ENCODE results near the gene WDR70.

Gene WDR70

DNA sequence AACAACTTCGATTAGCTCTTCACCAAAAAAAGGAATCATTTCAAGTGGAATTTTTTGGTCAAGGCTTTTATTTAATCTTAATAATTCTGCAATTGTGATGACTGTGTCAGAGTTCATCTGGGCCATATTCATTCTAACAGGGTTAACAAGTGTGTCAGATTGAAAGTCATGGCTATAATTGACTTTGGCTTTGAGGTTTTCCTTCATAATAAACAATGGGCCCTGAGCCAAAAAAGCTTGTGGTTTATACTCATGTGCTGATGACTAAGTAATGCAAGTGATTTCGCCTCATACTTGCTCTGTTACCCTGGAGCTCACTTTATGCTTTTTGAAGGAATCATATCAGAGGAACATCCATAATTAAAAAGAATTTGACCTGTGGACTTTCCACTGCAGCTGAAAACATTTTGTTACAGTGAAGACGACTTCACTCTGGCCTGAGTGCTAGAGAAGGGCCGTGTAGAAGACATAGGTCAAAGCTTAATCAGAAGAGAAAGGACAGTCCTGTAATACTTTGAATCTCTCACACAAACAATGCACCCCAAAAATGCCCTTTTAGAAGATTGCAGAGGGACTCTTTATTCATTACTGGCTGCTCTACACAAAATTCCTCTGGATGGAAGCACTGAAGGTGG, 359.1 kb downstream of the WDR70 start:
- TF ChIP-seq, protein P1, sequence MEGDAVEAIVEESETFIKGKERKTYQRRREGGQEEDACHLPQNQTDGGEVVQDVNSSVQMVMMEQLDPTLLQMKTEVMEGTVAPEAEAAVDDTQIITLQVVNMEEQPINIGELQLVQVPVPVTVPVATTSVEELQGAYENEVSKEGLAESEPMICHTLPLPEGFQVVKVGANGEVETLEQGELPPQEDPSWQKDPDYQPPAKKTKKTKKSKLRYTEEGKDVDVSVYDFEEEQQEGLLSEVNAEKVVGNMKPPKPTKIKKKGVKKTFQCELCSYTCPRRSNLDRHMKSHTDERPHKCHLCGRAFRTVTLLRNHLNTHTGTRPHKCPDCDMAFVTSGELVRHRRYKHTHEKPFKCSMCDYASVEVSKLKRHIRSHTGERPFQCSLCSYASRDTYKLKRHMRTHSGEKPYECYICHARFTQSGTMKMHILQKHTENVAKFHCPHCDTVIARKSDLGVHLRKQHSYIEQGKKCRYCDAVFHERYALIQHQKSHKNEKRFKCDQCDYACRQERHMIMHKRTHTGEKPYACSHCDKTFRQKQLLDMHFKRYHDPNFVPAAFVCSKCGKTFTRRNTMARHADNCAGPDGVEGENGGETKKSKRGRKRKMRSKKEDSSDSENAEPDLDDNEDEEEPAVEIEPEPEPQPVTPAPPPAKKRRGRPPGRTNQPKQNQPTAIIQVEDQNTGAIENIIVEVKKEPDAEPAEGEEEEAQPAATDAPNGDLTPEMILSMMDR (IDR thresholded peaks at IDR 0.05; ENCODE audit: extremely low read depth, missing control alignments): no peak
- peak; percentile 31 for DNase-seq (ENCODE audit: low spot score)

DNA sequence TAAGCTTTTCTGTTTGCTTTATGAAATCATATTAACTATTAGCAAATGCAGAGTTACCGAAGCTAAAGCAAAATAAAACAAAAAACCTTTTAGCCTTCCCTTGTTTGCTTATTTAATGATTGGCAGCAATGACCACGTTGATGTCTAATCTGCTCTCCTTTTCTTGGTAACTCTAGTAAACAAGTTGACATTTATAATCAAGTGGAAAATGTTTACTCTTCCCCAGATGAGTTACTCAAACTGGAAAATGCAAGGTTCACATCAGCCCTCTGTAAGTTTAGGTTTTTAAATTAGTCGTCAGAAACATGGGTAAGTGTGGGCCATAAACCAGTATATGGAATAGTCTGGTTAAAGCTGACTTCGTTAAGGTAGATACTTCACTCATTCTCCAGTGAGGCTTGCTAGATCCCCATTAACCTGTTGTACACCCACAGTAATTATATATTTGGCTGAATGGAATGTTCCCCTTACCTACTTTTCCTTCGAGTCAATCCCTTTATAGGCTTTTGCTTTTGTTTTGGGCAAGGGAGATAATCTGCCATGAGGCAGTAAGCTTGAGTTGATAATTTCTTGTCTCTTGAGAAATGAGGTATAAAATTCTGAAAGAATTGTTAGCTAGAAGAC, 359.9 kb downstream of the WDR70 start:
- no peak for DNase-seq (ENCODE audit: low spot score)
- TF ChIP-seq, protein P1 (IDR thresholded peaks at IDR 0.05; ENCODE audit: extremely low read depth, missing control alignments): no peak

DNA sequence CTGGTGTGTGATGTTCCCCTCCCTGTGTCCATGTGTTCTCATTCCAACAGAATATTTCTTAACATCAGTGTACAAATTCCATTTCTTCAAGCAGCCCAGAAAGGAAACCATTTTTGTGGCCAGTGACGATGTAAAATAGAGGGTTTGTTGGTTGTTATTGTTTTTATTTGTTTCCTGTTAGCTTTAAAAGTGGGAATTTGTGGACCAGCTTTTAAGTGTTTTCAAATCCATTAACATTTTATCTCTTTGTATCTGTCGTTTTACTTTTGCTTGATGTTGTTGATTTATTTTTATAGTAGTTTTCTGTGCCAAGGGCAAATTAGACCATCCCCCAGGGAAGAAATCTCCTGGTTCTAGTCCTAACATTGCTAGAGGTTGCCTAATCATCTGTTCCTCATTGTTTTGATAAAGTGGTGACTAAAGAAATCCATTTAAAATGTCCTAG, 360.7 kb downstream of the WDR70 start:
- no peak for DNase-seq (ENCODE audit: low spot score)
- TF ChIP-seq, protein P1 (IDR thresholded peaks at IDR 0.05; ENCODE audit: extremely low read depth, missing control alignments): no peak

DNA sequence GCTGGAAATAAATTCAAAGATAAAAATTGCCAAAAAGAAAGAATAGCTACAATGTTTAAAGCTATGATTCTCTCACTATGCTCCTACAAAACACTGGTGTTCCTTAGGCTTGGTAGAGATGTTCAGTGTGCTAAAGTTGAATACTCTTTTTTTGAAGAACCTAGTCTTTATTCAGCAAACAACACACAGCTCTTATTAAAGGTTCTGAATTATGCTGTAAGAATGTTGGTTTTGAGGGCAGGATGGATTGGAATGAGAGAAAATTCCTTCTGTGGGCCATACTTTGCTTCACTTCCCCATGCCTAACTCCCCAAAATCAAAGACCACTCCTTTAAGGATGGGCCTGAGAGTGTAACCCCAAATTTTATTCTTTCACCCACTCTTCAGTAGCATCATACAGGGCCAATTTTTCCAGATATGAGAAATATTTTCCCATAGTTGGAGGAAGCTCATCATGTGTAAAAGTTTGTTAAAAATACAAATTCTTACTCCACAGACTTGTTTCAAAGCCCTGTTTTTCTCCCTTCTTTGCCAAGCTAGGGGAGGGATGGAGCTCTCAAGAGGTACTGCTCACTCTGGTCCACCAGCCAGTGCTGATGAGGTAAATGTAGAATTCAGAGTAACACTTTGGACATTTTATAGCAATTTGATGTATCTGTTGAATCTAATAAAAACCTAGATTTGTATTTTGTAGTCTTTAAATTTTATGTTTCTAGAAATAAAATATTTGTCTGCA, 361.4 kb downstream of the WDR70 start:
- DNase-seq (ENCODE audit: low spot score): no peak

DNA sequence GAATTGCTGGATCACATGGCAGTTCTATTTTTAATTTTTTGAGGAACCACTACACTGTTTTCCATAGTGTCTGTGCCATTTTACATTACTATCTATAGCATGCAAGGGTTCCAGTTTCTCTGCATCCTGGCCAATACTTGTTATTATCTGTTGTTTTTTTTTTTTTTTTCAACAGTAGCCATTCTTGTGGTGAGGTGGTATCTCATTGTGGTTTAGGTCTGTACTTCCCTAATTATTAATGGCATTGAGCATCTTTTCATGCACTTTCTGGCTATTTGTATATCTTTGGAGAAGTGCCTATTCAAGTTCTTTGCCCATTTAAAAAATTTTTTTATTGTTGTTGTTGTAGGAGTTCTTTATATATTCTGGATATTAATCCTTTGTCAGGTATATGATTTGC, 363.0 kb downstream of the WDR70 start:
- TF ChIP-seq, protein P1 (IDR thresholded peaks at IDR 0.05; ENCODE audit: extremely low read depth, missing control alignments): no peak
- DNase-seq (ENCODE audit: low spot score): no peak

More for the DNA sequence above, 361.4 kb downstream of the WDR70 start:
- TF ChIP-seq, protein P1 (IDR thresholded peaks at IDR 0.05; ENCODE audit: extremely low read depth, missing control alignments): no peak

DNA sequence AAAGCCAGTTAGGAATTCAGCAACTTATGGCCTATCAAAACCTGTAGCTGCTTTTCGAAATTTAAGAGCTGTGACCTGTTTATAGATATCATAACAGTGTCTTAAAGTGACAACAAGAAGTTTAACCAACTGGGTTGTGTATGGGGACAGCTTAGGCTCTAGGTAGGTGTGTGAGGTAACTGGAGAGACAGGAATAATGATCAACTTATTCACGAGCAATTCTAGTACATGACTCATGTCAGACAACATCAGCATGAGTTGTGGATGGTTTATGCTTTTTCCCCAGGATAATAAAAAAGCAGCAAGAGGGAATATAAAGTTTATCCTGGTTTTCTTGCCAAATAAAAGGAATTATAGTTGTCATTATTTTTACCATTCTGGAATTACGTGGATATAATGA, 372.1 kb downstream of the WDR70 start:
- TF ChIP-seq, protein P1 (IDR thresholded peaks at IDR 0.05; ENCODE audit: extremely low read depth, missing control alignments): no peak

DNA sequence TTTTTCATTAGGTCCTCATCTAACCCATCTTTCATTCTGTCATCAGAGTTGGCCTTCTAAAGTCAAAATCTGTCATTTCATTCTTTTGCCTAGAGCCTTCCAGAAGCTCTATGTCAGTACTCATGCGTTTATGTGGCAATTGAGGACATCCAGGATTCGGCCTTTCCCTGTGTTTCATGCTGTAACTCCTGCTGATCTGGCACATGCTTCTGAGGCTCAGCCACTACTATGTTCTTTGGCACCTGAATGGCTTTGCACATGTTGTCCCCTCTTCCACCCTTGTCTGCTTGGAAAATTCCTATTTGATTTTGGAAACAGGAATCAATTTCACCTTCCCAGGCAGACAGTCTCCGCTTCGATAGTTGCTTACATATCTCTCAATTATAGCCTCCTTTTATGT, 375.9 kb downstream of the WDR70 start:
- no peak for DNase-seq (ENCODE audit: low spot score)
- TF ChIP-seq, protein P1 (IDR thresholded peaks at IDR 0.05; ENCODE audit: extremely low read depth, missing control alignments): no peak

More for the DNA sequence above, 372.1 kb downstream of the WDR70 start:
- DNase-seq (ENCODE audit: low spot score): no peak
